GM23338 (cell line): ENCODE measurements around the gene PRKCD. TPM values are rescaled to one million over a fixed set of nuclear protein-coding genes. Genes with fewer than 3 reads are reported as not detected.

ENCODE experiments used
- CREB1 ChIP-seq: fragments of 250-450 bp; sonication (Bioruptor Pico); IDR thresholded peaks from 2 replicates; pipeline ENCODE4 v1.5.0; 2020; ENCODE audit warnings: low read depth, mild to moderate bottlenecking, moderate library complexity
- EZH2 ChIP-seq: fragments of 200-600 bp; sonication (generic); IDR thresholded peaks from one replicate; pipeline ENCODE4 v1.8.0; 2017; ENCODE audit warnings: antibody characterized with exemption, mild to moderate bottlenecking, low read depth; ENCODE audit not compliant: unreplicated experiment
- EZH2phosphoT487 ChIP-seq: fragments of 200-600 bp; sonication (generic); IDR thresholded peaks from one replicate; pipeline ENCODE4 v1.8.1; 2018; ENCODE audit warnings: antibody characterized with exemption; ENCODE audit not compliant: unreplicated experiment
- JUNB ChIP-seq: IDR thresholded peaks from one replicate; pipeline ENCODE4 v1.6.1; 2016; ENCODE audit warnings: antibody characterized with exemption; ENCODE audit not compliant: unreplicated experiment
- POLR2AphosphoS5 ChIP-seq: IDR thresholded peaks from 2 replicates; pipeline ENCODE4 v1.6.1; 2016; ENCODE audit warnings: antibody characterized with exemption, low read depth
- REST ChIP-seq: IDR thresholded peaks from one replicate; pipeline ENCODE4 v1.6.1; 2018; ENCODE audit warnings: antibody characterized with exemption; ENCODE audit not compliant: unreplicated experiment
- STAT1 ChIP-seq: IDR thresholded peaks from one replicate; pipeline ENCODE4 v1.6.1; 2016; ENCODE audit warnings: antibody characterized with exemption; ENCODE audit not compliant: unreplicated experiment
- ZNF114 ChIP-seq: fragments of 250-450 bp; sonication (Bioruptor Pico); IDR thresholded peaks from 2 replicates; pipeline ENCODE4 v1.5.0; 2020; ENCODE audit warnings: mild to moderate bottlenecking, moderate library complexity
- ZNF331 ChIP-seq: fragments of 250-450 bp; sonication (Bioruptor Pico); IDR thresholded peaks from 2 replicates; pipeline ENCODE4 v1.5.0; 2020; ENCODE audit warnings: low read depth, mild to moderate bottlenecking, moderate library complexity
- ZNF462 ChIP-seq: fragments of 250-450 bp; sonication (Bioruptor Pico); IDR thresholded peaks from 2 replicates; pipeline ENCODE4 v1.5.0; 2020; ENCODE audit warnings: mild to moderate bottlenecking, moderate library complexity
- polyA plus RNA-seq: library from polyadenylated mRNA; unstranded; fragments of >200 nt; fragmentation: Nextera tagmentation; extraction: Ambion mirVana; gene quantifications from 2 replicates; pipeline ENCODE4 v1.2.1, GENCODE V29; 2016
- total RNA-seq: library from RNA; depleted of rRNA; stranded (reverse); fragments of >200 nt; shearing (Covaris generic); gene quantifications from 2 replicates; pipeline ENCODE4 v1.2.3, GENCODE V29; 2014

Gene PRKCD
- total and polyA plus RNA-seq, 2 experiments from 2014 or later, result 11.3 to 11.8 TPM

DNA sequence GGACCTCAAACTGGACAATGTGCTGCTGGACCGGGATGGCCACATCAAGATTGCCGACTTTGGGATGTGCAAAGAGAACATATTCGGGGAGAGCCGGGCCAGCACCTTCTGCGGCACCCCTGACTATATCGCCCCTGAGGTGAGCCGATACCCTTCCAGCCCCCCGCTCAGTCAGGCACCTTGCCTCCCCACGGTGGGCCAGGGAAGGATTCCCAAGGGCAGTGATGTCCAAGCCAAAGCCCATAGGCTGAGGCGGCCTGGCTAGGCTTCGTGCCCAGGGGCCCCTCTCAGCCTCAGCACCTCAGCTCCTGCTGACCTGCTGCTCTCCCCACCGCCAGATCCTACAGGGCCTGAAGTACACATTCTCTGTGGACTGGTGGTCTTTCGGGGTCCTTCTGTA, 27.7 kb downstream of the PRKCD start (continued):
- TF ChIP-seq ZNF462 (CRISPR knock-in tag), result no peak
- no peak for TF ChIP-seq REST
- no peak for TF ChIP-seq JUNB
- TF ChIP-seq STAT1, result no peak
- no peak for TF ChIP-seq CREB1
- no peak for TF ChIP-seq EZH2phosphoT487
- no peak for TF ChIP-seq ZNF331 (CRISPR knock-in tag)
- no peak for TF ChIP-seq EZH2
- no peak for TF ChIP-seq ZNF114 (CRISPR knock-in tag)
- TF ChIP-seq POLR2AphosphoS5, result no peak
